Stimulated activated CD4-positive, alpha-beta T cell treated with anti-CD3 and anti-CD28 coated beads, Interleukin-15, amount 100 ng/mL, for 48 hours (primary cell): ENCODE data around the gene OCA2.

Experiments used
- DNase-seq, 2 donors: peaks; one replicate each; pipeline ENCODE4 v3.0.0-alpha.2; 2020; ENCODE audit warnings: low read depth in 2 of 2

The OCA2 gene

DNA sequence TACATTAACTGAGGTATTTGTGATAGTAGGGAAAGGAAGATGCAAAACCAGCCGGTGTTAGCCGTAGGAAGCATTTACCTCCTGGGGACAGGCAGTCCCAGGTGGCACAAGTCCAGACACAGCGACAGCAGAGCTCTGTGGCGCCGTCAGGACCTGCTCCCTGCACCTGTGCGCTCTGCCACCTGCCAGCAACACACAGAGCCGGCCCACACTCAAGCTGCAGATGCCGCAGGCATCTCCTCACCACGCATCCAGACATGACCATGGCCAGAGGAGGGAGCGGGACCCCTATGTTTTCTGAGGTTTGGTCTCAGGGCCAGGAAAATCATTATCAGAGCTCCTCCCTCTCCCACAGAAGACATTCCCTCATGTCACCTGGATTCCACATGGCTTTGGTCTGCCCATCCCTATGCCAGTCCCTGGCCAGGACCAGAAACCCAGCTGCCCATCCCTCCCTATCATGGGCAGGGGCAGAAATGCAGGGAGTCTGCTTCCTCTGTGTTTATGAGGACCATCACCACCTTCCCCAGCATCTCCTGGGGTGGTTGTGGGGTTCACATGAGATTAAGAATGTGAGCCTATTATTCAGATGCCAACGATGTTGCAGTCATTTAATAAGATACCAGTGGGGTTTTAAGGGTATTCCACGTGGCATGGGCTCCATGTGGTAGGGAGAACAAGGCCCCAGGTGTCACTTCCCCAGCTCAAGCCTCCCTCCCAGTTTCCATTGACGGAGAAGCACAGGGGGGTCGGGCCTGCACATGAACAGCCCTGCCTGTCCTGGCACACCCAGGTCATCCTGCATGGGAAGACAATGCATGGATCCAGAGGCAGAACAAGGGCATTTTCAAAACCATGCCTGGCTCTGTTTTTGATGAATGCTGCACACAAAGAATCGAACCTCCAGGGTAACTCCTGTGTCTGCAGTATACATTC lies 251.1 kb downstream of the OCA2 start:
- no peak for DNase-seq

- no peak for DNase-seq
Observed at GRCh38 chr15:27846722-27847395, 252.3 kb downstream of the OCA2 start.

DNA sequence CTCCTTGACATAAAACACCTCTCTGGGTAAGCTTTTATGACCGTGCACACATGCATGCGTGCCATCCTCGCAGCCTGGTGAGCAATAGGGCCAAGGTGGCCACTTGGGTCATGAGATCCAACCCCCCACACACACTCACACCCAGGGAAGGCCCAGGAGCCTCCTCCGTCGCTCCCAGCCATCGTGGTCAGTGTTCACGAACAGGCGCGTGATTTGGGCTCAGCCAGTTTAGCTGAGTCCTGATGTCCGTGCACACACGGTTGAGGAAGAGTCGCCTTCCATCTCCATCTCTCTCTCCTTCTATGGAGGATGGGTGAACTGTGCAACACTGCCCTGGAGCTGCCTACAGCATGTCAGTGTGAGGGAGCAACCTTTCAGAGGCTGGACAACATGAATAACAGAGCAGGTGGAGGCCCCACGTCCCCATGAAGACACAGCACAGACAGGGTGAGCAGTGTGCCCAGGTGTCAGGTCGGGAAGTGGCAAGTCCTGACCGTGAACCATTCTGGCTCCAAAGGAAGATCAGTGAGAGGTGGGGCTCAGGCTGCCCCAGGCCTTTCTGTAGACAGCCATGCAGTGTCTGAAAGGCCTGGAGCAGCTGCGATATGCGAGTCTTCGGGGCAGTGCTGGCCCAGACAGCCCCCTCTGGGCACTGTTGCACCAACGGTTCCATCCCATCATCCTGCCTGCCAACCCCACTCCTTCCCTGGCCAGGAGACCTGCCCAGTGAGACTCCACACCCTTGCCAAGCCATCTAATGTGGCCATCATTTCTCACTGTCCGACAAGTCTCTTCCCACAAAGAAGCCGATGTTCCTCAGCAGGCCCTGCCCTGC lies 253.4 kb downstream of the OCA2 start:
- no peak for DNase-seq

DNA sequence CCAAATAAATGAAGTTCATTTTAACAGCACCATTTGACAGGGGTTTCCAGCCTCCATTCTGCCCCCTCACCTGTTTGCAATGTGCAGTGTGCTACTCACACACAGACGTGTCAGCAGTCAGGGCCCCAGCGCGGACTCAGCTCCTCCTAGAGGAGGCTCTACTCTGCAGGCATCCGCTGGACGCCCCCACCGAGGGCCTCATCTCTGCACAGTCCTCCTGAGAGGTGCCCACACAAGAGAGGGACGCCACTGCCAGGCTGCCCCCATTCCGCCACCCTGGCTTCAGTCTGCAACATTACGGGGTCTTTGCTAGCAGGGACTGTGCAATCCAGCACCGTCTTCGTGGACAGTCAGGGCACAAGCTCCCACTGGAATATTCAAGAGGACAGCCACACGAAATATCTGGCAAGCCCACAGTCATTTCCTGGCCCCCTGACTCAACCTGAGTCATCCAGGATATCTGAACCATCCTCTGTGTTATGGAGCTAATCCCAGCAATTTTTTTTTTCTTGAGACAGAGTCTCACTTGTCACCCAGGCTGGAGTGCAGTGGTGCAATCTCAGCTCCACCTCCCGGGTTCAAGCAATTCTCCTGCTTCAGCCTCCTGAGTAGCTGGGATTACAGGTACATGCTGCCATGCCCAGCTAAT lies 255.0 kb downstream of the OCA2 start:
- DNase-seq = no peak

- DNase-seq = no peak
Observed at GRCh38 chr15:27843146-27843545, 256.0 kb downstream of the OCA2 start.

DNA sequence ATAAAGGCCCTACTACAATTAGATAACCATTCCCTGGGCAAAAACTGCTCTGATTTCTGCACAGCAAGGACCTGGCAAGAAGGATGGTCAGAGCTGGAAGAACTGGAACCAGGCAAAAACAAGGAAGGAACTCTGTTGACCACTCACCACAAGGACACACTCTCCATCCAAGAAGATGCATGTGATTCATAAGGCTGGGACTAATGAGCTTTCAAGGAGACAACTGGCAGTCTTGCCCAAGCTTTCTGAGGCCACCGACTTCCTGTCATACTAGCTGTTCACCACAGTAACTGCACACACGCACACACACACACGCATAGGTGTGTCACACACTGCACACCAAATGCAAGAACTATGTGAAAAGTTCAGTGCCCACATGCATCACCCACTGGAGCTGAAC lies 256.6 kb downstream of the OCA2 start:
- DNase-seq = no peak

GRCh38 chr15:27835233-27835939 lies 263.7 kb downstream of the OCA2 start:
- no peak for DNase-seq

- DNase-seq = no peak
Observed at GRCh38 chr15:27834684-27835083, 264.4 kb downstream of the OCA2 start.

DNA sequence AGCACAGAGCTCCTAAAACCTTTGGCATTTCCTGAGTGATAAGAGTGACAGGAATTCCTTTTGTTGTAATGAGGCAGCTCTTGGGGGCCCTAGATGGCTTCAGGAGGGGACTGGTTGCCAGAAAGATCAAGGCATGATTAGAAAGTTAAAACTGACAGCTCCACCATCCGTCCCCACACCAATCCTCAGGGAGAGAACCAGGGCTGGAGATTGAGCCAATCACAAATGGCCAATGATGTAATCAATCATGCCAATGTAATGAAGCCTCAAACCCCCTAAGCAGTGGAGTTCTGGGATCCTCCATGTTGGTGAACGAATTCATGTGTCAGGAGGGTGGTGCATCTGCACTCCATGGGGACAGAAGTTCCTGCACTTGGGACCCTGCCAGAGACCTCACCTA lies 265.1 kb downstream of the OCA2 start:
- DNase-seq = no peak

DNA sequence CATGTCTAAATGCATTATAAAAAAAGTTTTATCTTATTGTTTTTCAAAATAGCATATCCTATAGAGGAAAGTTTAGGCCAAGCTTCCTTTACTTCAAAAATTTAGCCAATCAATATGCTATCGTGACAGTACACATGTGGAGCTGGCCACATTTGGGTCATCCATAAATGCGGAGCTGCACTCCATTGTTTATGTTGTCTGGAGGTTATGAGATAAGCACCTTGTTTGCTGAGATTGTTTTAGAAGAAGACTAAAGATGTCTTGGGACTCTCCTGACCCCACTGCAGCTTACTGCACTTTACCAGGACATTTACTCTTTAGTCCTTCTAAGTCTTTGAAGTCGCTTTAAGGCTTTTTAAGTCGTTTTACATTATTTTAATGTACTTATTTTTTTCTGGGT lies 265.9 kb downstream of the OCA2 start:
- no peak for DNase-seq

DNA sequence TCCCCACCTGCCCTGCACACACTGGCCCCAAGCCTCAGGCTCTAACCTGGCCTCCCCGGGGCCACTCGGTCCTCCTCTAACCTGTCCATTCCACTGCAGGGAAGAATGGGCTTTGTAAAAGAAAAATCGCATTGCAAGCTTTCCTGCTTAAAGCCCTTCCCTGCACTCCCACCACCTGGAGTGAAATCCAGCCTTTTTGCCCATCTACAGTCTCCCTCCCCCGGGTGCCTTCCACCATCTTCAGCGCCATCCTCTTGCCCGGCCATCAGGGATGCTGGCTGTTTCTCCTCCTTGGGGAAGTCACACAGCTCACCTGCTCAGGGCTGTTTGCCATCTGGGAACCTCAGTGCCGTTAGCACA lies 266.9 kb downstream of the OCA2 start:
- DNase-seq = no peak

DNA sequence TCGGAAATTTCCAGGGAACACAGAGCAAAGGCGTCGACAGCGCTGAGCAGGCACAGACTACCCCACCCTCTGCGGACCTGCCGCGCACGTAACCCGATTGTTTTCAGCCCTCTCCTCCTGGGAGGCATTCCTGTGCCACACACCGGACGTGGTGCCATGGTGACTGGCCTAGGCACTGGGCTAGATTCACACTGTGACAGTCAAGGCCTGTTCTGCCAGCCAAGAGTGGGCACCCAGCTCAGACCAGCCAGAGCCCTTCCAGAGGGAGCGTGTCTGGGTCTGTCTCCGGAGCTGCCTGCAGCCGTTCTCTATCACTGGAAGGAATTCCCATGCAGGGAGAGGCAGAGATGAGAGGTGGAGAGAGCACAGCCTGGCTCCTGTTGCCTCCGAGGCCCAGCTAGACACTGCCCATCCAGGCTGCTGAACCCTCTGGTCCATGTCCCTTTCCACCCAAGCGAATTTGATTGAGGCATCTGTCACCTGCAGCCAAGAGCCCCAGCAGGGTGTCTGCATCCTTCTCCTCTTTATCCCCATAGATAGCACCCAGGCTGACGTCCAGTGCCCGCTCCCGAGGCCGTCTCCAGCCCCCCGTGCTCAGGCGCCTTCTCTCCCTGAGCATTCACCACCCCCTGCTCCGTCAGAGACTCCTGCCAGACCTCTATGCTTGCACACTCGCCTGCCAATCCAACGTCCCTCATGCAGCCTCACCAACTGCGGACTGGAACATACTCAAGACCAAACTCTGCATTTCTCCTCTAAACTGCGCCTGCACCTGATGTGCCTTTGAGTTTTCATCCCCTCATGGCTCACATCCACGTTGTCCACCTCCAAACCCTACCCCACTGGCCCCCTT lies 267.5 kb downstream of the OCA2 start:
- DNase-seq = no peak

DNA sequence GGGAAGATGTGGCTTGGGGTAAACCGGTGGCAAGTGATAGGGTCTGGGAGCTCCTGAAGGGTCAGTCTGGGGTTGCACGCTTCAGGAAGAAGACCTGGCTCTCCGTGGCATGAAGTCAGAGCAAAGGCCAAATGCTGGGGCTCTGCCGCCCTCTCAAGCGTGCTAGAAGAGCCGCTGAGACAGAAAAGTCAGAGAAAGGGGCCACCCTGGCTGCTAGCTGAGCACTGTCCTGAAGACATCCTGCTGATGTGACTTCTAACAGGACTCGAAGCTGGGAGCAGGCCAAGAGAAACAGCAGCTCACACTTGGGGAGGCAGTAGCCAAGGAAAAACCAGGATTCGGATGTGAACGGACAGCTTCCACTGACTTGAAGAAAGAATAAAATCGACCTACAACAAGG lies 270.4 kb downstream of the OCA2 start:
- DNase-seq = no peak

DNA sequence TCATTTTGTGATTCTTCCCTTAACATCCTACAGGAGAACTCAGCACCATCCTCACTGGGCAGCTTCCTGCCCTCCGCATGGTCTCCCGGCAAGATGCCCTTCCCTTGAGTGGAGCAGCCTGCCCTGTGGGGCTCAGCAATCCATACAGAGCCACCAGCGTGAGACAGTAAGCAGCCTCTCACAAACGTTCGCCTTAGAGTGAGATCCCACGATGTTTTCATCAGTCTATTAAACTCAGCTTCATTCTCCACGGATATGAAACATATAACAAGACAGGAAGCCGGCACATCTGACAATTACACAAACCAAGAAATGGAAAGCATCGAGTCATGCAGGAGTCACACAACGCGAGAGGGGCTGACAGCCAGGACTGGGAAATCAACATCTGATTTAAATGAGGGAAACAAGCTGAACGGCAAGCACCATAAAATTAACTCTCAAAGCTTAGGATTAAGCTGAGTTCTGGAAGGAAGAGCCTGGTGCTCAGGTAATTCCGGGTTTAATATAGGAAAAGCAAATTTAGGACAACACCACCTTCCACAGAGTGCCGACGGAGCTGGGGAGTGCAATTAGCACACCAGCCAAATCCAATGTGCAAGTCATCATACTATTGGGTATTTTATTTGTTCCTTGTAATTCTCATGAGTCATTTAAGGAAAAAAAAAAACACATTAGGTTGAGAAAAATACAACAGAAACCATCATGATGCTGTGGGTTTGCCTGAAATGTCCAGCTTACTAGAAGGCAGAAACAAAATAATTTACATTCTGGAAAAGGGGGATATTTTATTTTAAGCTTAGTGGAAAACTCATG lies 272.0 kb downstream of the OCA2 start:
- no peak for DNase-seq

GRCh38 chr15:27826411-27826810 lies 272.7 kb downstream of the OCA2 start:
- DNase-seq = no peak

- no peak for DNase-seq
Observed at GRCh38 chr15:27824841-27825422, 274.2 kb downstream of the OCA2 start.

- DNase-seq = no peak
Observed at GRCh38 chr15:27821273-27821672, 277.8 kb downstream of the OCA2 start.

DNA sequence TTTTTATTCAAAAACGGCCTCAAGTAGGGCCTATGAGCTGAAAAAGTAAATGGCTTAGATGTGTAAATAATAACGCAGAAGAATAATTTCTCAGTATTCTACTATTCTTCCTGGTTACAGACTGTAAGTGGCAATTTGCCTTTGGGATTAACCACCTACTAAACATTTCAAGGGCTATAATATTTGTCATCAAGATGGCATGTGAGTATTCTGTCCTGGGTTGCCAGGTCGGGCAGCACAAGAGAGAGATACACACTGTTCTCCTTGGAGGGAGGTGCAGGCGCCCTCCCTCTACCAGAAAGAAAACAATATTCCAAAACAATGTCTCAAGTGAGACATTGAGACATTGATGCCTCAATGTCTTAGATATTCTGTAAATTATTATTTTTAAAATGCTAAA lies 278.4 kb downstream of the OCA2 start:
- no peak for DNase-seq

GRCh38 chr15:27820232-27820631 lies 278.9 kb downstream of the OCA2 start:
- DNase-seq = no peak
